Hematopoietic multipotent progenitor cell treated with erythropoietin and hydrocortisone succinate and interleukin-3 and kit ligand, for 4 days (in vitro differentiated cells): ENCODE data around the gene SAMD10.
"Not testable (repeated sequence)": the region's sequence is repeated elsewhere in the genome, so short reads cannot be mapped to it uniquely, and the experiment has no call there.

Experiments used
- DNase-seq: peaks from one replicate; pipeline ENCODE4 v3.0.0-alpha.2; 2015

SAMD10 gene

DNA sequence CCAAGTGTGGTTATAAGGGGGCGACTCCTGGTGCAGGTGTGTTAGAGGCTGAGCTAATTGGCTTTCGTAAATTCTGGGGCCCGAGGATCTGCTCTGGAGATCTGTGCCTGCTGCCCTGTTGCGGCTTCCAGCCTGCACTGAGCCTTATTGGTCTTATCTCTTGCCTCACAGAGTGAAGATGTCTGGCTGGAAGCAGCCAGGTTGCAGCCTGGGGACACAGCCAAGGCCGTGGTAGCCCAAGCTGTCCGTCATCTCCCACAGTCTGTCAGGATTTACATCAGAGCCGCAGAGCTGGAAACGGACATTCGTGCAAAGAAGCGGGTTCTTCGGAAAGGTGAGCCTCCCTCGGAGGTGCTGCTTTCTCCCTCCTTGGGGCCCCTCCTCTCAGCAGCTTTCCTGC is 21.5 kb upstream of the SAMD10 start:
- DNase-seq, result no peak

DNA sequence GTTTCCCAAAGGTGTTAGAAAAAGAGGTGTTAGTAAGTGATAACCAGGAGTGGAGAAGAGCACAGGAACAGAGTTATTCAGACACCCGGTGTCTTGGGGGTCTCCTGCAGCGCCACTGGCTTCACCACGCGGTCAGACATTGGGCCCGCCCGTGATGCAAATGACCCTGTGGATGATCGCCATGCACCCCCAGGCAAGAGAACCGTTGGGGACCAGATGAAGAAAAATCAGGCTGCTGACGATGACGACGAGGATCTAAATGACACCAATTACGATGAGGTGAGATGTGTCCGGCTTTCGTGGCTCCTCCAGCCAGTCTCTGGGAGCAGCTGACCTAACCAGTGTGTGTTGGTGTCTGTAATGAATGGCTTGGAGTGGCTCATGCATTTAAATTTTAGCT is 3.5 kb upstream of the SAMD10 start:
- DNase-seq, result no peak

DNA sequence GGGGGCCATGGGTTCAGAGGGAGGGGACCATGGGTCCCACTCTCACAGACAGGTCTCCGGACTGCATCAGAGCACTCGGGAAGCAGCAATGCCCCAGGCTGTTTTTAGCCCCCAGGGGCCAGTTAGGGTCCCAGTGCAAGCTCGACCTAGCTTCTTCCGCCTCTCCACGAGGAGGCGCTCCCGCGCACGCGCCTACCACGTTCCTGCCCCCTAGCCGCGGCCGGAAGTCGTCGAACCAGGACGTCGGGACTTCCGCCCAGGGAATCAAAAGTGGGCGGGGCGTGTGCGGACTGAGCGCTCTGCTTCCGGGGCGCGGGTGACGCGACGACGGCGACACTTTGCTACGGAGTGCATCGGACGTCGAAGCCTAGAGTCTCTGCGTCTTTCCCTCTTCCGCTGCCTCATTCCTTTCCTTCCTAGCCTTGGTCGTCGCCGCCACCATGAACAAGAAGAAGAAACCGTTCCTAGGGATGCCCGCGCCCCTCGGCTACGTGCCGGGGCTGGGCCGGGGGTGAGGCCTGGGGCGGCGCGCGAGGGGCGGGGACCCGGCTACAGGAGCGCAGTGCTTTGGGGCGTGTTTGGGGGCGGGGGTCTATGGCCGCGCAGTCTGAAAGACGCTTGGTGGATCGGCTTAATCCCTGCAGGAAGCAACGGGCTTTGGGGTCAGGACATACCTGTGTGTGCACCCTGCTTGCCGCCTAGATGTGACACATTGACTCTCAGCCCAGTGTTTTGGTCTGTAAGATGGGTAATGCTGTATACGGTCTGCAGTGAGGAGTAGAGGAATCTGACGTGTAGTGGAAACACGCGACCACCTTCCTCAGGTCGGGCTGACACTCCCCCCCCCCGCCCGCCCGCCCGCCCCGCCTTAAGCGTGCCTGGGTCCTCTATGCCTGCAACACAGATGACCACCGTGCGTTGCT is 1.6 kb upstream of the SAMD10 start, which contains the start of gene PRPF6:
Gene PRPF6 (plus strand): TSS at position 327 of the 923 bp plus-strand sequence. CDS start 114 bp downstream, at position 441.
- peak; percentile 99 for DNase-seq

DNA sequence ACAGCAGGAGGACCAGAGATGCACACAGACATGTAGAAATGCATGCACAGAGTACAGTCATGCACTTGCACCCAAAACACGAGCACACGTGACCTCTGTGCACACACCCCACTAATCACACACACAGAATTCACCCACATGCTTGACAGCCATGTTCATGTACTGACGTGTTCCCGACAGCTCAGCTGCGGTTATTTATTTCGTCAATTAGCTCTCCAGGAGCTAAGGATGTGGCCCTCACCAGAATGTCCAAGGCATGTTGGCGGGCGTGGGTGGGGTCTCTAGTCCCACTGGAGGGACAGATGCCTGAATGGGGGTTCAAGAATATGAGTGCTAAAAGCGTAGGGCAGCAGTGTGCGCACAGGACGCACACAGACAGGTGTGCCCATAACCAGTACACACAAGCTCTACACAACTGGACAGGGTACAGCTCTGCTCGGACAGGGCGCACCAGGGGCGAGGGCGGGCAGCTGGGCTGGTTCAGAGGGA is 919 bp upstream of the SAMD10 start:
- no peak for DNase-seq

DNA sequence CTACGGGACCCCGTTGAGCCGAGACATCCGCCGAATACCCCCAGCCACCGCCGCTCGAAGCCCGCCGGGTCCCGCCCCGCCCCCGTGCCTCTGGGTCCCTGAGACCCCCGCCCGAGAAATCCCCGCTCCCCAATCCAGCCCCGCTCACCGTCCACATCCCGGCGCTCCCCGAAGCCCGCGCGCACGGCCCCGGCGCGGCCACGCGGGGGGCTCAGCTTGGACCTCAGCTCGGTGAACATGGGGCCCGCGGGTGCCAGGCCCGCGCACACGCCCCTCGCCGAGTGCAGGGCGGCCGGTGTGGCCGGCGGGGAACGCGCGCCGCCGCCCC is 249 bp downstream of the SAMD10 start:
- DNase-seq, result no peak

DNA sequence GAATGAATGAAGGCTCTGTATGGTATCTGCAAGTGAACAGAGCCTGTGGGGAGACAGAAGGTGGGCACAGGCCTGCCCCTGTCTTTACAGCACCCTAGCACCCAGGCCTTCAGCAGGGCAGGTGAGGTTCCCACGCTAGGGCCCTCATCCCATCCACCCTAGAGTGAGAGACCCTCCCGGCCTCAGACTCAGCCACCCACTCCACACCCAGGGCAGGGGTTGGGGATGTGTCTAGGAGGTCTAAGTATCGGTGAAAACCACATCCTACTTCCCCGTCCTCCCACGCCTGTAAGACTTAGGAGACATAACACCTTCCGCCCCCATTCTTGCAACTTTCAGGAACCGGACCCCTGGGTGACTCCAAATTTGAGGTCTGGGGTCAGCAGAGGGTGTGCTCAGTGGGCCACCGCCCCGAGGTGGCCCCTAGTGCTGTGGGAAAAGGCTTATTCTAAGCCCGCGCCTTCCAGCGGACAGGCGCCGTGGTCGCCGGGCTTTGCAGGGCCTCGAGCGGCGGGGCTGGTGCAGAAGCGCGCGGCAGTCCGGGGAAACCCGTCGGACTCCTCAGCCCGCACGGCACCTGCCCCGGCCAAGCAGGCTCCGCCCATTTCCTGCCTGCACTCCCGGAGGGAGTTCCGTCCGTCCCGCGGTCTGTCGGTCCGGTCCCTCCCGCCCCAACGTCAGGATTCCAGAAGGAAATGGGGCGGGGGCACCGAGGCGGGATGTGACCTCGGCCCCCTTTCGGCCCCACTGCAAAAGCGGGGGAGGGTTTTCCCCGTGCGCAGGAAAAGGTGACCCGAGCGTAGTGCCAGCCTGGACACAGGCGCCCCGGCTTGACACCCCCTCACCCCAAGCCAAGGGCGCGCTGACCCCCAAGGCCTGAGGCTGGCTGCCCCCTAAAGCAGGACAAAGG is 868 bp downstream of the SAMD10 start:
- peak; percentile 69 for DNase-seq

DNA sequence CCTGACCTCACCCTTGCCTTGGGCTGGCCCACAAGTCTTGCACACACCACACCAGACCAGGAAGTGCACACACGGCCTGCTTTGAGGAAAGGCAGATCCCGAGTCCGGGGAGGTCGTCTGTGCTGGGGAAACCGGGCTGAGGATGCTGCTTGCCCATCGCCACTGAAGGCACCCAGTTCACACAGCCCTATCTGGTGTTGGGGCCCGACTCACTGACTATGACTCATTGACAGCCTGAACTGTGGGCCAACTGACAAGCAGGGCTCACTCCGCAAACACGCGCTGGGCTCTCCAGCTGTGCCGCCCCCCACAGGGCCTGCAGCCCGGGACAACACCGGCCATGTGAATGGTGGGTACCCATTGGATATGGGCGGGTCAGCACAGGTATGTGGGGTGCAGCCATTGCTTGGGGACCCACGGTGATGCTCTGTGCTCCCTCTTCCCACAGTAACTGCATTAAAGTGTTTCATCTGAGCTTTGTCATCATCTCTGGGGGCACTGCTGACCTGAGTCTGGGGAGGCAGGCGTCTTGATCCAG is 1.6 kb downstream of the SAMD10 start:
- DNase-seq, result peak; percentile 85

DNA sequence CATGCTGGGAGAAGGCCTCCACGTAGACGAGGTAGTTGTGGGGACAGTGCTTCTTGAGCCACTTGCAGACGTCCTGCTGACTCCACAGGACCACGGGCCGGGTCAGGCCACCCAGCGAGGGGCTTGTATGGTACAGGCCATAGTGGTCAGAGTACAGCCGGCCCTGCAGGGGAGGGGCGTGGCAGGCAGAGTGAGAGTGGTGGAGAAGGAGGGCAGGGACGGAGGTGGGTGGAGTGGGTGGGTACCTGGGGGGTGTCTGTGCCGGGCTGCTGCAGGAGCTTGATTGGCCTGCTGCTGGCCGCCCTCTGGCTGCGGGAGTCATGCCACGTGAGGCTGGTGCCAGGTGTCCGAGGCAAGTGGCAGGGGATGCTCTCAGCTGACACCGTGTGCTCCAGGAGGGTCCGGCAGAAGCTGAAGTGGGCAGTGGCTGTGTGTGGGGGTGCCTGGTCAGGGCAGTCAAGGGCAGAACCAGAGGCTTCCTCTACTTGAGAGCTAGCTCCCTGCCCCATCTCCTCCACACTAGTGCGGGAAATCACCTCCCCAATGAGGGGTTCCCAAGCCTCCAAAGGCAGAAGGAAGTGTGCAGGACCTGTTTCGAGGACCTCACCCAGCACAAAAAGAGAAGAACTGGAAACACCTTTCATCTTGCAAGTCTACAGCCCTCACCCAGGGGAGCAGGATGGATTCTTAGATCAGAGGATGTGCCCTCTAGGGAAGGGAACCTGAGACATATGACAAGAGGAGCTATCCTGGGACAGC is 2.3 kb downstream of the SAMD10 start:
- DNase-seq, result no peak

DNA sequence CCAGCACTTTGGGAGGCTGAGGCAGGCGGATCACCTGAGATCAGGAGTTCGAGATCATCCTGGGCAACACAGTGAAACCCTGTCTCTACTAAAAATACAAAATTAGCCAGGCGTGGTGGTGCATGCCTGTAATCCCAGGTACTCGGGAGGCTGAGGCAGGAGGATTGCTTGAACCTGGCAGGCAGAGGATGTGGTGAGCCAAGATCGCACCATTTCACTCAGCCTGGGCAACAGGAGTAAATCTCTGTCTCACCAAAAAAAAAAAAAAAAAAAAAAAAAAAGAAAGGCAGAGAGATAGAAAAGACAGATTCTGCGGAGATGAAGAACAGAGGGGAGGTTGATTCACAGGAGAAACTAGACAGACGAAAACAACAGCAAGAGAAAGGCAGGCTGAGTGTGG is 2.9 kb downstream of the SAMD10 start:
- DNase-seq, result not testable (repeated sequence)

DNA sequence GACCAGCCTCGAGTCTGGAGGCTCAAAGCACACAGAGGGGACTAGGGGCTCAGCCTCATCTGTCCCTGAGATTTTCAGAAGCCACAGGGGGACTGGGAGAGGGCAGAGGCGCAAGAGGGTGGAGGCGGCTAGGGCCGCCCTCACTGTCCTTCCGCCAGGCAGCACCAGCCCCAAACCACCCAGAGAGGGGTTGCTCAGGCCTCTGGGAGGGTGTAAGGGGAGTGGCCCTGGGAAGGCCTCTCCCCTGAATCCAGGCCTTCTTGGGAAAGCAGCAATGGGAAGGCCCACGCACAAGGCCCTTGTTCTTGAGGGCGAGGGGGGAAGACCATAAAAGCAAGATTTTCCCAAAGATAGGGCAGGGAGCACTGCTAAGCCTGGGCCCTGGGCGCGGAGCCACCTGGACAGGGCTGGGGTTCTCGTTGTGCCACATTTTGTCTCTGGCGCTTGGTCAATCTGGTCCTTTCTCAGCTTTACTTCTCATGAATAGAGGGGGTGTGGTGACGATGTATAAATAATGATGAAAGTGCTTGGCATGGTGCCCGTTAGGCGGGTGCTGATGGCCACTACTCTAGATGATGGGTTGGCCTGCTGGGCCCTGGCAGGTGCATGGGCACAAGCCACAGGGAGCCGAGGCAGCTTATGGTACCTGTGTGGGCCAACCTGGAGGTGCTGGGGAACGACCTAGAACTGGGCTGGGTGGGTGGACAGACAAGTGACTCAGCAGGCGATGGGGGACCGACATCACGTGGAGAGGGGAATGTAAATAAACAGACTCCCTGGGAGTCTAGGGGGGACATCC is 4.8 kb downstream of the SAMD10 start:
- no peak for DNase-seq

DNA sequence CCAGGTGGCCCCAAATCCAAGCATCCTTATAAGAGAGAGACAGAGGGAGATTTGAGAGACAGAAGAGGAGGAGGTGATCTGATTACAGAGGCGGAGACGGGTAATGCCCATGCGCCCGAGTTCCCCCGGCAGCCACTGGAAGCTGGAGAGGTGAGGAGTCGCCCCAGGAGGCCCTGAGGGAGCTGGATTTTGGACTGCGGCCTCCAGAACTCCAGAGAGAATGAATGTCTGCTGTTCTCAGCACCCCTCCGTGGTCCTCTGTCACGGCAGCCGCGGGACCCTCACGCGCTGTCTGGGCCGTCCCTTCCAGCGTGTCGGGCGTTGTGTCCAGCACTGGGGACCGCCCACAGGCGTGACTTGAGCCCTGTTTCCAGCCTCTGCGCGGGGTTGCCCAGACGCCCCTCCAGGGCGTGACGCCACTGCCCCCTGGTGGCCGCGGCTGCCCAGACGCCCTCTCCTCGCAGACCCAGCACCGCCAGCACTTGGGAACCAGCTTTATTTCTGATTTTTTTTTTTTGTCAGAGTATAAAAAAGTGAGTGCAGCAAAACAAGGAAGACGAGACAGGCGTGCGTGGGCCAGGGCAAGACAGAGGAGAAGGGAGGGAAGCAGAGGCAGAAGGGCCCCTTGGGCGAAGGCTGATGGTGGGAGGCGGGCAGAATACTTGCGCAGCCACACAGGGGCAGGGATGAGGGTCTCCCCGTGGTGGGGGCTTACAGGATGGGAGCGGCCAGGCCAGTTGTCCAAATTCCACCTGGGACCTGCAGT is 5.6 kb downstream of the SAMD10 start:
- peak; percentile 92 for DNase-seq

DNA sequence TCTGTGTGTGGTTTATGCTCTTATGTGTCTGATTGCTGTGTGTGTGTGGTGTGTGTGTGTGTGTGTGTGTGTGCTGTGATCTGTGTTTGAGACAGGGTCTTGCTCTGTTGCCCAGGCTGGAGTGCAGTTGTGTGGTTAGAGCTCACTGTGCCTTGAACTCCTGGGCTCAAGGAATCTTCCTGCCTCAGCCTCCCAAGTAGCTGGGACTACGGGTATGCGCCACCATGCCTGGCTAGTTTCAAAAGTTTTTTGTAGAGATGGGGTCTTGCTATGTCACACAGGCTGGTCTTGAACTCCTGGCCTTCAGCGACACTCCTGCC is 6.3 kb downstream of the SAMD10 start:
- DNase-seq, result no peak

DNA sequence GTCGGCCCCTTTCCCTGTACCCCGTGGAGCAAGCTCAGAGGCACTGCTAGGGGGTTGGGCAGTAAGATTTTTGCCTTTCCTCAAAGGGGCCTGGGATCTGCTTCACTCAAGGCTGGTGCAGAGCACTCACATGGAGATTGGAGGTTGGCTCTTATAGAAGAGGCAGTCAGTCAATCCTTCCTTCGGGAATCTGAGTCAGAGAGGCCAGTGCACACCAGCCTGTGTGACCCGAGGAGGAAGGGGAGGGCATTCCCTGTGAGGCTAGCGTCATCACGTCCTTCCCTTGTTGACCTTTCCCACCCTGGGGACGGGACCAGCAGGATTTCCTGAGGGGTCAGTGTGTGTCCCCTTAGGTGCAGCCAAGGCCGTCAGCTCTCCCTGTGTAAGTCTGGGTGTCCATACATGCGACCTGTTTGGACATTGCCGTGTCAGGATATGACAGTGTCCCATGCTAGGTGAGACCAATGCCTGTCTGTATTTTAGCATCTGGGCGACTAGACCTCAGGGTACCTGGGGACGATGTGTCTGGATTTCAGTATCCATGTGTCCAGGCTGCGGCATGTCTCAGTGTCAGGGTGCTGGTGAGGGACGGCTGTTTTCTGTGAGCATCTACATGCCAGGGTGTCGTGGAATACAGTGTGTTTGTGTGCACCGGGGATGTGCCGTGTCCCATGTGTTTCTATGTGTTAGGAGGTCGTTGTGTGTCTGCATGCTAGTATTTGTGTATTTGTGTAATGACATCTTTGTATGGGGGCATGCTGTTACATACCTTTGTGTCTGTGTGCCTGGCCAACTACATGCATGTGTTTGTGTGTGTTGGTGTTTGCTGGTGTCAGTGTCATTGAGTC is 6.9 kb downstream of the SAMD10 start:
- DNase-seq, result no peak

DNA sequence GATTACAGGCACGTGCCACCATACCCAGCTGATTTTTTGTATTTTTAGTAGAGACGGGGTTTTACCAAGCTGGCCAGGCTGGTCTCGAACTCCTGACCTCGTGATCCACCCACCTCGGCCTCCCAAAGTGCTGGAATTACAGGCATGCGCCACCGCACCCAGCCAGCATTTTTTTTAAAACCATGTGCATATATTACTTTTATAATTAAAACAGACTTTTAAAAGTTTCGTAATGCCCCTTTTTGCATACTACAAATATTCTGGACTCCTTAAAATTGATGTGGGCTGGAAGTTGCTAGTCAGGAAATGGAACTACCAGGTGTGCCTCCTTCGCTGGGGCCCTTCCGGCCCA is 7.5 kb downstream of the SAMD10 start:
- not testable (repeated sequence) for DNase-seq

DNA sequence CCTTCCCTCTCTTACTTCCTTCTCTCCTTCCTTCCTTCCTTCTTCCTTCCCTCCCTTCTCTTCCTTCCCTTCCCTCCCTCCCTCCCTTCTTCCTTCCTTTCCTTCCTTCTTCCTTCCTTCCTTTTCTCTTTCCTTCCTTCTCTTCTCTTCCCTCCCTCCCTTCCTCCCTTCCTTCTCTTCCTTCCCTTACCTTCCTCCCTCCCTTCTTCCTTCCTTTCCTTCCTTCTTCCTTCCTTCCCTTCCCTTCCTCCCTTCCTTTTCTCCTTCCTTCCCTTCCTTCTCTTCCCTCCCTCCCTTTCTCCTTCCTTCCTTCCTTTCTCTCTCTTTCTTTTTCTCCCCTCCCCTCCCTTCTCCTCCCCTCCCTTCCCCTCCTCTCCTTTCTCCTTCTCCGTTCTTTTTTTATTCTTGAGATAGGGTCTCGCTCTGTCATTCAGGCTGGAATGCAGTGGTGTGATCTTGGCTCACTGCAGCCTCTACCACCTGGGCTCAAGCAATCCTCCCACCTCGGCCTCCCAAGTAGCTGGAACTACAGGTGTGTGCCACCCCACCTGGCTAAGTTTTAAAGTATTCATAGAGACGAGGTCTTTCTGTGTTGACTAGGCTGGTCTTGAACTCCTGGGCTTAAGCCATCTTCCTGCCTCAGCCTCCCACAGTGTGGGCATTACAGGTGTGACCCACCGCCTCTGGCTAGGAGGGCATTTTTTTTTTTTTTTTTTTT is 8.6 kb downstream of the SAMD10 start:
- DNase-seq, result no peak

DNA sequence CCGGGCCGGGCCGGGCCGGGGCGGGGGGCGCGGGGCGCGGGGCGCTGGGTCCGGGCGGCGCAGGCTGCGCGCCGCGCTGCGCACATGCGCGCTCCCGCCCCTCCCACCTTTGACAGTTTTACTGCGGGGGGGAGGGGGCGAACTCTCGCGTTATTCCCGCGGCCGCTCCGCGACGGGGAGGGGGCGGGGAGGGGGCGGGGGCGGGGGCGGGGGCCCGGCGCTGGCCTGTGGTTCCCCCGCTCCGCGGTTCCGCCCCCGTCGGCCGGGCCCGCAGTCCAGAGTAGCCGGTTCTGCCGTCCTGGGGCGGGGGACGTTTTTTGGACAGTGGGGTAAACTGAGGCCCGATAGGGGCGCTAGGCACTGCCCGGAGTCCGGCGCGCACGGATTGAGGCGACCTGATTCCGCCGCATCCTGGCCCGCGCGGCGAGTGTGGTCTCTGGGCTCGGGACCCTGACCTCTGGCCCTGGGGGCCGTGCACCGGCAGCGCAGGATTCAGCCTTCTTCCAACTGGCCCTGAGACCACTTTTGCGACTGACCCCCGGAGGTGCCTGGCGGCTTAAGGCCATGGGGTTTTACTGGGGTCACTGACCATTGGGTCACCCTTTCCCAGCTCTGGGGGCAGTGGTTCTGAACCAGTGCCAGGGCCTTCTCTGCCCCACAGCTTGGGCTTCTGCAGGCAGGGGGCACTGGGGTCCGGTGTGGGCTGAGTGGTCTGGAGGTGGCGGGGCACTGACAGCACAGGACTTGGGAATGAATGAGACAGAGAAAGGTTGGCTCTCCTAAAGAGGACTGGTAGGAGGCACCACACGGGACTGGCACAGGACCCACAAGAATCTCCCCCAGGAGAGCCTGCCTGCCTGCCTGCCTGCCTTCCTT is 9.4 kb downstream of the SAMD10 start, which contains the start of gene ZNF512B:
Gene ZNF512B (minus strand): TSS at position 93 of the 876 bp plus-strand sequence. CDS start 1,980 bp downstream, outside the sequence.
- peak; percentile 85 for DNase-seq

DNA sequence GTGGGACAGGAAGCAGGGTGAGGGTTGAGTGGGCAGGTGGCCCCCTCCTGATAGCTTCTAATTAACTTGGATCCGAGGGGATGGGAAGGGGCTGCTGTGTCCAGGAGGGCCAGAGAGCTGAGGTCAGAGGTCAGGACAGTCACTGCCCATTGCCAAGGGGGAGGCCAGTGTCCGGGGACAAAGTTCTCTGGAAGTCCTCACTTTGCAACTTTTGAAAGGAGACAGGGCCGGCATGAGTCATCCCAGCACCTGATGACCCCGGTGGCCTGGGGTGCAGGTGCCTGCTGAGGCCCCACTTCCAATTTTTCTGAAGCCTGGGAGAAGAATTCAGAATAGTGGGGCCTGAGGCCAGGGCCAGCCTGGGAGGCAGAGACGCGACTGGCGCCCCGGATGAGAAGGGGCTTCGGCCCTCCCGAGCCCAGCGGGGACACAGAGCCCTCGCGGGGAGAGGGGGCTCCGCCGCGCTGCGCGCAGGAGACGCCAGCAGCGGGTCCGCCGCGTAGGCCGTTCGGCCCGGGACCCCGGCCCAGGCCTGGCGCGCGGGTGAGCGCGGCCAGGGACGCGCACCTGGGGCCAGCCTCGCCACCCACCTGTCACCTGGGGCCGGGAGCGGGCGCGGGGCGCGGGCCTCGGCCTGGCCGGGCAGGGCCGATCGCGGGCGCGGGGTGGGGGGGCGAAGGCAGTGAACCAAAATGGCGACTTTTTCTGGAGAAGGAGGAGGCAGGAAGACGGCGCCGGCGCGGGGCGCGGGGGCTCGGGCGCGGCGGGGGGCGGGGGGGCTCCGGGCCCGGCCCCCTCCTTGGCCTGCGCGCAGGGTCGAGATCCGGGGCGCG is 10.3 kb downstream of the SAMD10 start:
- DNase-seq, result peak; percentile 54
